Left lung (tissue), 10 donors: ENCODE measurements around the gene ERC2. TPM values are rescaled to one million over a fixed set of nuclear protein-coding genes. Genes with fewer than 3 reads are reported as not detected.

Source experiments
- ATAC-seq: fragments of 200-7000 bp; cut with Tn5 transposase; one replicate; pipeline ENCODE4 v1.9.1; 2020; ENCODE audit warnings: moderate library complexity
- DNase-seq, 4 donors: peaks; one replicate each; pipeline ENCODE4 v3.0.0-alpha.2; 2013 to 2020
- H3K27ac ChIP-seq, 2 donors: fragments of 200-600 bp; sonication (generic) in 1 of 2; one replicate each; pipeline versions ENCODE4 v1.5.0 to v1.8.0; 2020 to 2021
- H3K27me3 ChIP-seq, 2 donors: fragments of 200-600 bp; sonication (generic) in 1 of 2; one replicate each; pipeline versions ENCODE4 v1.5.0 to v1.8.0; 2020 to 2021
- H3K36me3 ChIP-seq, 2 donors: fragments of 200-600 bp; sonication (generic) in 1 of 2; one replicate each; pipeline versions ENCODE4 v1.5.0 to v1.8.0; 2020 to 2021
- H3K4me1 ChIP-seq, 2 donors: fragments of 200-600 bp; one replicate each; pipeline ENCODE4 v1.8.0; 2021
- H3K4me3 ChIP-seq, 2 donors: fragments of 200-600 bp; sonication (generic) in 1 of 2; one replicate each; pipeline versions ENCODE4 v1.5.0 to v1.8.0; 2020 to 2021; ENCODE audit warnings: mild to moderate bottlenecking in 1 of 2
- H3K9me3 ChIP-seq, 2 donors: fragments of 200-600 bp; sonication (generic) in 1 of 2; one replicate each; pipeline versions ENCODE4 v1.5.0 to v1.8.0; 2020 to 2021
- intact Hi-C, 2 donors: fragments of 100-400 bp; cut with DNase I; formaldehyde crosslinking; loops; one replicate each; pipeline versions ENCODE4 v1.11.2 to v1.14.2; 2022
- polyA plus RNA-seq, 6 donors: library from polyadenylated mRNA; unstranded; fragments of 120-200 nt; gene quantifications; one replicate each; pipeline ENCODE4 v1.2.1, GENCODE V29; 2013; ENCODE audit not compliant: insufficient read length in 6 of 6
- total RNA-seq, 2 donors: library from RNA; stranded (reverse); fragmentation: NEBNext Ultra II Directional; extraction: Animal tissue kit (Norgen Biotek cat#: 25700); gene quantifications; one replicate each; pipeline ENCODE4 v1.2.1, GENCODE V29; 2021
- TF ChIP-seq, protein P1 (sequence below), 2 donors: fragments of 200-600 bp; sonication (generic) in 1 of 2; IDR thresholded peaks; one replicate each; pipeline versions ENCODE4 v1.5.0 to v1.8.0; 2021; ENCODE audit warnings: antibody characterized with exemption in 2 of 2
- donor health status: DM: no; HTN: yes; CAD: no.
- donor health status: DM: no; HTN: no; CAD: no.

ERC2 gene
- total and polyA plus RNA-seq, 8 donors, result 1.6 to 3.3 (median 2.1) TPM

DNA sequence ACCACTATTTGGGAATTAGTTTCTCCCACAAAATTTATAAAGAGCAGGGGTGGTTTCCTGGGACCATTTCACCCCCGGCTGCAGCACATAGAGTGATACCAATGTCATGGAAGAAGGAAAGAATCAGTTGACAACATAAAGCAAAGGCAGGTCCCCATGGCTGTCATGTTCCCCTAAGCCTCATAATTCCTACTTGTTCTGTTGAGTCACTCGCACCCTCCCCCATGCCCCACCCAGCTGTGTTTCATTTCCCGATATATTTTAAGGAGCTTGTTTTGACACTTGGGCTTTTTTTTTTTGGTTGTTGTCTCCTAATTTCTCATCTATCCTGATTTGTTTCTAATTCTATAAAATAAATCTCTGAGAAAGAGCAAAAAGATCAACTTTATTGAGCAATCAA, 24.9 kb downstream of the ERC2 start:
- no peak overlapping the region for H3K4me3 ChIP-seq
- TF ChIP-seq, protein P1, sequence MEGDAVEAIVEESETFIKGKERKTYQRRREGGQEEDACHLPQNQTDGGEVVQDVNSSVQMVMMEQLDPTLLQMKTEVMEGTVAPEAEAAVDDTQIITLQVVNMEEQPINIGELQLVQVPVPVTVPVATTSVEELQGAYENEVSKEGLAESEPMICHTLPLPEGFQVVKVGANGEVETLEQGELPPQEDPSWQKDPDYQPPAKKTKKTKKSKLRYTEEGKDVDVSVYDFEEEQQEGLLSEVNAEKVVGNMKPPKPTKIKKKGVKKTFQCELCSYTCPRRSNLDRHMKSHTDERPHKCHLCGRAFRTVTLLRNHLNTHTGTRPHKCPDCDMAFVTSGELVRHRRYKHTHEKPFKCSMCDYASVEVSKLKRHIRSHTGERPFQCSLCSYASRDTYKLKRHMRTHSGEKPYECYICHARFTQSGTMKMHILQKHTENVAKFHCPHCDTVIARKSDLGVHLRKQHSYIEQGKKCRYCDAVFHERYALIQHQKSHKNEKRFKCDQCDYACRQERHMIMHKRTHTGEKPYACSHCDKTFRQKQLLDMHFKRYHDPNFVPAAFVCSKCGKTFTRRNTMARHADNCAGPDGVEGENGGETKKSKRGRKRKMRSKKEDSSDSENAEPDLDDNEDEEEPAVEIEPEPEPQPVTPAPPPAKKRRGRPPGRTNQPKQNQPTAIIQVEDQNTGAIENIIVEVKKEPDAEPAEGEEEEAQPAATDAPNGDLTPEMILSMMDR (IDR thresholded peaks at IDR 0.05), result no peak
- DNase-seq, result no peak
- intact Hi-C loops, result loop anchor here in 1 of 2 donors (5.0 kb wide), 1 partner anchor 91 kb away; no protein-coding TSS in a partner anchor
- peaks cover 0 to 16% of the 10 kb centered on the region in 2 donors for H3K27me3 ChIP-seq
- H3K9me3 ChIP-seq, result peaks cover 0 to 4% of the 10 kb centered on the region in 2 donors
- H3K36me3 ChIP-seq, result no peaks in the 10 kb centered on the region
- ATAC-seq, result no peak
- no peak overlapping the region for H3K27ac ChIP-seq
- H3K4me1 ChIP-seq, result no peaks in the 10 kb centered on the region

DNA sequence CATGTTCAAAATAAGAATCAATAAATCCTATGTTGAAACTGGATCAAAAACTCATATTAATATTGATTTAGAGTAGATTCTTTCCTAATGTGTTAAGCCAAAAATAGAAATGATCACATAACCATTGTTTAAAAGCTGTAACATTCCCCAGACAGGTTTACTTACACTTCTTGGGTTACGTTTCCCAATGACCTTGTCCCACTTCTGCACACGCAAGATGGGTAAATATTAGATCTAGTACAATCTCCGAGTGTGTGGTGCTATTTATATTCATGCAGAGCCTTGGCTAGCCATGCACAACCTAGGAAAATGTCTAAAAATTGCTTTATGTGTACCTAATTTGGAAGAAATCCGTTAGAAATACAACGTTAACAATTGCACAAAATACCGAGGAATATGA, 39.6 kb downstream of the ERC2 start:
- Histone ChIP-seq H3K27me3 (no peaks in the 10 kb centered on the region), H3K4me1 (no peaks in the 10 kb centered on the region), H3K9me3 (no peaks in the 10 kb centered on the region), H3K4me3 (no peak overlapping the region), H3K27ac (no peak overlapping the region), H3K36me3 (no peaks in the 10 kb centered on the region)
- TF ChIP-seq, protein P1 (IDR thresholded peaks at IDR 0.05), result no peak
- intact Hi-C loops, result no loop called here
- DNase-seq (peak in 1 of 4 donors; percentile 2), ATAC-seq (no peak)

DNA sequence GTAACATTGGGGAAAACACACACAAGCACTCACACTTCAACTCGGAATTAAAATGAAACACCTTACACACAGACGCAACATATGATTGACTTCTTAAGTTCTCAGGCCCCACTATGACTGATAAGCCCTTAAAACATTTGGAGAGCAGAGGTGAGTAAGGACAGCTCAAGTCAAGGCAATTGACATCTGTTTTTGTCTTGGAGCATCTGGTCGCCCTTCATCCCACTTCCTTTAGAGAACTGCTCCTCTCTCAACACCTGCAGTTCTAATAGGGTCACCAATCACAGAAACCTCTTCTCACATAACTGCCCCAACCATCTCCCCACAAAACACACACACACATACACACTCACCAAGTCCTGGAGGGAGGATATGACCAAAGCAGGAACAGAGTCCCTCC, 43.4 kb downstream of the ERC2 start:
- no peaks in the 10 kb centered on the region for H3K27me3 ChIP-seq
- TF ChIP-seq, protein P1 (IDR thresholded peaks at IDR 0.05), result no peak
- H3K36me3 ChIP-seq, result no peaks in the 10 kb centered on the region
- ATAC-seq, result no peak
- no peak for DNase-seq
- no peaks in the 10 kb centered on the region for H3K4me1 ChIP-seq
- intact Hi-C loops, result no loop called here
- no peak overlapping the region for H3K4me3 ChIP-seq
- H3K27ac ChIP-seq, result no peak overlapping the region
- no peaks in the 10 kb centered on the region for H3K9me3 ChIP-seq

DNA sequence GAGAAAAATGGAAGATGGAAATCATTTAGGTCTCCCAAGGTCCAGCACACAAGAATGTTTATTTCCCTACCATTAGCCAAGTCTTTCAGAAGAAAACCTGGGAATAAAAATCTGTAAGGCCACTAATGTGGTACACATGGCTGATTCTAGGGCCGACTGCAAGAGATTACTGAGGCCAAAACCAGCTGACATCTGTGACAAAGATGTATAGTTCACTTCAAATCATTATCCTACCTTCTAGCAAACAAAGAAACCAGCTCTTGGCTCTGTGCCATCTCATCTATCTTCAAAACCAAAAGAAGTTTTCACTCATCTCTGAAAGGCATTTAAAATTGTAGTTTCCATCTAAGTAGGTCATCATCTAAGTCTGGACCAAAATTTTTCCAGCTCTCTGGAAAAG, 43.9 kb downstream of the ERC2 start:
- ATAC-seq, result no peak
- Histone ChIP-seq H3K27me3 (no peaks in the 10 kb centered on the region), H3K4me3 (no peak overlapping the region), H3K9me3 (no peaks in the 10 kb centered on the region), H3K36me3 (no peaks in the 10 kb centered on the region), H3K27ac (no peak overlapping the region), H3K4me1 (no peaks in the 10 kb centered on the region)
- no peak for DNase-seq
- TF ChIP-seq, protein P1 (IDR thresholded peaks at IDR 0.05), result no peak
- intact Hi-C loops, result no loop called here

DNA sequence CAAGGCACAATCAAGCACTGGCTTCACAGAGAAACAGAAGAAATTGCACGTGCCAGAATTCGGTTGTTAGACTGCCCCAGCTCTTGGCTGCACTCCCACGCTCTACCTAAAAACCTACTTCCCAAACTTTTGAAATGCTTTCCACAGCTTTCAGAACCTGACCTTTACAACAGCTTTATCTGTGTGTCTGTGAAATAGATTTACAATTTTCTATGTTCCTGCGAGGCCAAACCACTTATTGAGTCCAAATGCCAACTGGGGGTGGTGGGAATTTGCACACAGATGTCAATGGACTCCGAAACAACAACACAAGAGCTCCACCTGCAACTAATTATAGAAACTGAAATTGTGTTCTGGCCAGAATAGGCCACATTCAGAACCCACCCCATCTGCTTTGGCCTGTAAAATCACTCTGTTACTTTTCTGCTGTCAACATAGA, 44.6 kb downstream of the ERC2 start:
- no peak overlapping the region for H3K4me3 ChIP-seq
- intact Hi-C loops, result no loop called here
- H3K36me3 ChIP-seq, result no peaks in the 10 kb centered on the region
- H3K27me3 ChIP-seq, result no peaks in the 10 kb centered on the region
- no peak for ATAC-seq
- H3K4me1 ChIP-seq, result no peaks in the 10 kb centered on the region
- TF ChIP-seq, protein P1 (IDR thresholded peaks at IDR 0.05), result no peak
- H3K9me3 ChIP-seq, result no peaks in the 10 kb centered on the region
- no peak for DNase-seq
- no peak overlapping the region for H3K27ac ChIP-seq
